GM12878 (cell line): ENCODE data around the gene GSG1. TPM values are rescaled to one million over a fixed set of nuclear protein-coding genes. Genes with fewer than 3 reads are reported as not detected.

Experiments used
- ATAC-seq: fragments of 200-7000 bp; cut with Tn5 transposase; 3 replicates; pipeline ENCODE4 v1.9.1; 2020; ENCODE audit warnings: mild to moderate bottlenecking, moderate library complexity
- BruUV-seq: library from RNA; stranded (reverse); fragments of 400-500 nt; replicated peaks from 2 replicates; lab custom pipeline; 2021; lab: Mats Ljungman, UMichigan
- CTCF ChIA-PET: fragments of 300-600 bp; sonication (Branson Sonifier 250); formaldehyde crosslinking; extraction: SDS; loops from one replicate; lab custom pipeline; 2021; ENCODE audit warnings: inconsistent platforms; lab: Yijun Ruan, JAX
- POLR2A ChIA-PET: fragments of 350-600 bp; formaldehyde crosslinking; extraction: SDS; loops from one replicate; lab custom pipeline; 2021; ENCODE audit warnings: inconsistent platforms; lab: Charles Lee
- RAD21 ChIA-PET: fragments of 300-600 bp; sonication (Branson Sonifier 250); formaldehyde crosslinking; loops from one replicate; lab custom pipeline; 2023; ENCODE audit warnings: antibody characterized with exemption; ENCODE audit not compliant: unreplicated experiment; lab: Charles Lee
- SMC1A ChIA-PET: fragments of 300-600 bp; sonication (Branson Sonifier 250); formaldehyde crosslinking; loops from one replicate; lab custom pipeline; 2023; ENCODE audit not compliant: unreplicated experiment, uncharacterized antibody; lab: Charles Lee
- DNase-seq: peaks from one replicate; pipeline ENCODE4 v3.0.0-alpha.2; 2011; ENCODE audit warnings: low read depth, low spot score
- FAIRE-seq: peaks from 3 replicates; lab custom pipeline; 2011; peaks lifted over from hg19 to GRCh38; lab: Jason Lieb, UNC
- H2AFZ ChIP-seq: 2 replicates; pipeline ENCODE4 v1.6.0; 2011; ENCODE audit warnings: low read depth, low read length, control low read depth; ENCODE audit not compliant: control insufficient read depth
- H3K27ac ChIP-seq: 2 replicates; pipeline ENCODE4 v1.5.1; 2011; ENCODE audit warnings: control low read depth; ENCODE audit not compliant: control insufficient read depth, insufficient read depth
- H3K27me3 ChIP-seq, 2 experiments: replicated peaks in 1 of 2; 2 replicates each; pipeline versions ENCODE4 v1.6.0 to v1.6.1; 2011; ENCODE audit warnings: low read length in 1 of 2; ENCODE audit not compliant: control insufficient read depth in 2 of 2, insufficient read depth in 2 of 2
- H3K36me3 ChIP-seq, 2 experiments: 2 replicates each; pipeline ENCODE4 v1.5.1; 2011; ENCODE audit warnings: low read length in 1 of 2; ENCODE audit not compliant: control insufficient read depth in 2 of 2, insufficient read depth in 2 of 2
- H3K4me1 ChIP-seq: 2 replicates; pipeline ENCODE4 v1.6.1; 2011; ENCODE audit warnings: mild to moderate bottlenecking, low read length, moderate library complexity, mixed read lengths; ENCODE audit not compliant: control insufficient read depth, insufficient read depth
- H3K4me2 ChIP-seq: 2 replicates; pipeline ENCODE4 v1.6.0; 2011; ENCODE audit warnings: control low read depth; ENCODE audit not compliant: control insufficient read depth, insufficient read depth
- H3K4me3 ChIP-seq: fragments of 200-600 bp; sonication (generic); 2 replicates; pipeline ENCODE4 v1.5.1; 2016
- H3K79me2 ChIP-seq: 2 replicates; pipeline ENCODE4 v1.6.0; 2011; ENCODE audit warnings: low read length; ENCODE audit not compliant: control insufficient read depth, insufficient read depth
- H3K9ac ChIP-seq: 2 replicates; pipeline ENCODE4 v1.8.0; 2011; ENCODE audit warnings: low read length, control low read depth, mixed read lengths; ENCODE audit not compliant: control insufficient read depth, insufficient read depth
- H3K9me3 ChIP-seq: replicated peaks from 3 replicates; pipeline ENCODE4 v1.5.1; 2011; ENCODE audit warnings: mild to moderate bottlenecking, low read length; ENCODE audit not compliant: control insufficient read depth, insufficient read depth
- H4K20me1 ChIP-seq: 2 replicates; pipeline ENCODE4 v1.6.0; 2011; ENCODE audit not compliant: control insufficient read depth, insufficient read depth
- BRCA1 ChIP-seq: IDR thresholded peaks from 2 replicates; pipeline ENCODE4 v1.6.1; 2011; ENCODE audit warnings: low read depth, low read length, improper control_type of control experiment
- IKZF1 ChIP-seq: fragments of 450-650 bp; conservative IDR thresholded peaks from 2 replicates; pipeline ENCODE4 v1.6.1; 2017; ENCODE audit warnings: antibody characterized with exemption, mild to moderate bottlenecking
- SMC3 ChIP-seq: IDR thresholded peaks from 2 replicates; pipeline ENCODE4 v1.6.1; 2011; ENCODE audit warnings: low read length, improper control_type of control experiment, borderline replicate concordance
- WGBS: methylation state at CpG from one replicate; pipeline ENCODE4 v1.1.6; 2016; ENCODE audit warnings: low lambda C conversion rate; ENCODE audit not compliant: insufficient replicate concordance, insufficient coverage; ENCODE audit errors: missing lambda C conversion rate; 5-methylcytosine and 5-hydroxymethylcytosine counted together
- in situ Hi-C: fragments of 300-500 bp; cut with MboI; formaldehyde crosslinking; loops from 9 replicates; pipeline ENCODE4 v1.14.3; 2018; ENCODE audit warnings: mixed read lengths
- intact Hi-C: fragments of 100-400 bp; cut with micrococcal nuclease; formaldehyde crosslinking; loops from one replicate; pipeline ENCODE4 v1.14.2; 2022; ENCODE audit not compliant: unreplicated experiment
- polyA plus RNA-seq, 11 experiments: library from polyadenylated mRNA; depleted of rRNA in 4 of 11; unstranded in 6 of 11; stranded (reverse) in 5 of 11; fragments of >200 nt; fragmentation: Nextera tagmentation in 4 of 11; fragmentation: Illumina TruSeq in 1 of 11; extraction: Ambion mirVana in 4 of 11; extraction: Trizol in 1 of 11; gene quantifications; 1 replicate in 1 of 11; 2 replicates in 10 of 11; pipeline versions ENCODE4 v1.2.1 to v1.2.3, GENCODE V29; 2011 to 2016; ENCODE audit warnings: inconsistent platforms in 2 of 11, missing spikeins in 2 of 11, low read depth in 1 of 11
- total RNA-seq, 4 experiments: library from RNA; depleted of rRNA in 3 of 4; stranded (reverse); fragments of >200 nt in 3 of 4; fragmentation: Illumina TruSeq in 1 of 4; extraction: Trizol in 1 of 4; gene quantifications; 2 replicates each; pipeline versions ENCODE4 v1.2.1 to v1.2.3, GENCODE V29; 2013 to 2021
- TF ChIP-seq, protein P1 (sequence below): fragments of 450-650 bp; IDR thresholded peaks from 2 replicates; pipeline ENCODE4 v1.6.1; 2018; ENCODE audit warnings: mild to moderate bottlenecking, low read depth, moderate library complexity; ENCODE audit not compliant: partially characterized antibody
- TF ChIP-seq, protein P2 (sequence below): IDR thresholded peaks from 2 replicates; pipeline ENCODE4 v1.6.1; 2011; ENCODE audit warnings: mild to moderate bottlenecking, low read depth, low read length, moderate library complexity; ENCODE audit not compliant: insufficient replicate concordance

Gene GSG1
- total and polyA plus RNA-seq, 10 of the 15 experiments (the other 5 are each of a cell fraction or from before 2014, with no cell fraction given): not detected

DNA sequence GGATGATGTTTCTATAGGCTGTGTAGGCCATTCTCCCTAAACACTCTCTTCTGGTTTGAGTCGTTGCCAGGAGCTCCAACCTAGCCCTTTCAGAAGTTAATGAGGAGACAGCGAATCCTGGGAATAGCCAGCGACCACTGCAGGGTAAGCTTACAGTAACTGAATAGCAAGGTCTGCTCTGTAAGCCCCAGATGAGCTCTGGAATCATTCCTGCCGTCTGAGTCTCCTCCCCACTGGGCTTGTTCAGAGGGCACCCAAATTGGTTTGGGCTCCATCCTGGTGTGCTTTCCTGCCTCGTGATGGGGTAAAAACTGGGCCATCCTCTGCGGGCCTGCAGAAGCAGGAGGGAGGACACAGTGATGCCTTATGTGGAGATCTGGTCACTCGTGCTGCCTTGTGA is 49.7 kb upstream of the GSG1 start (continued):
- TF ChIP-seq, protein P1, sequence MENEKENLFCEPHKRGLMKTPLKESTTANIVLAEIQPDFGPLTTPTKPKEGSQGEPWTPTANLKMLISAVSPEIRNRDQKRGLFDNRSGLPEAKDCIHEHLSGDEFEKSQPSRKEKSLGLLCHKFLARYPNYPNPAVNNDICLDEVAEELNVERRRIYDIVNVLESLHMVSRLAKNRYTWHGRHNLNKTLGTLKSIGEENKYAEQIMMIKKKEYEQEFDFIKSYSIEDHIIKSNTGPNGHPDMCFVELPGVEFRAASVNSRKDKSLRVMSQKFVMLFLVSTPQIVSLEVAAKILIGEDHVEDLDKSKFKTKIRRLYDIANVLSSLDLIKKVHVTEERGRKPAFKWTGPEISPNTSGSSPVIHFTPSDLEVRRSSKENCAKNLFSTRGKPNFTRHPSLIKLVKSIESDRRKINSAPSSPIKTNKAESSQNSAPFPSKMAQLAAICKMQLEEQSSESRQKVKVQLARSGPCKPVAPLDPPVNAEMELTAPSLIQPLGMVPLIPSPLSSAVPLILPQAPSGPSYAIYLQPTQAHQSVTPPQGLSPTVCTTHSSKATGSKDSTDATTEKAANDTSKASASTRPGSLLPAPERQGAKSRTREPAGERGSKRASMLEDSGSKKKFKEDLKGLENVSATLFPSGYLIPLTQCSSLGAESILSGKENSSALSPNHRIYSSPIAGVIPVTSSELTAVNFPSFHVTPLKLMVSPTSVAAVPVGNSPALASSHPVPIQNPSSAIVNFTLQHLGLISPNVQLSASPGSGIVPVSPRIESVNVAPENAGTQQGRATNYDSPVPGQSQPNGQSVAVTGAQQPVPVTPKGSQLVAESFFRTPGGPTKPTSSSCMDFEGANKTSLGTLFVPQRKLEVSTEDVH: no peak

GRCh38 chr12:13152756-13153155 is 49.3 kb upstream of the GSG1 start:
- 44% methylated on average over 6 of the region's 6 CpGs for WGBS
- SMC1A ChIA-PET: no interaction called here

More at GRCh38 chr12:13152756-13153155, 49.3 kb upstream of the GSG1 start:
- Histone ChIP-seq H3K4me2 (no peak overlapping the region), H4K20me1 (no peaks in the 10 kb centered on the region; the same call in 1 of the 2 replicates), H3K9ac (no peak overlapping the region), H3K36me3 (no peaks in the 10 kb centered on the region), H3K9me3 (no peaks in the 10 kb centered on the region), H2AFZ (no peak overlapping the region), H3K27me3 (peaks cover 3 to 7% of the 10 kb centered on the region in 2 experiments; a peak in 3 of 4 replicates), H3K4me1 (no peaks in the 10 kb centered on the region), H3K79me2 (no peaks in the 10 kb centered on the region), H3K4me3 (no peak overlapping the region), H3K27ac (no peak overlapping the region)
- intact Hi-C loops: no loop called here
- no TSS peak for BruUV-seq
- ATAC-seq: no peak
- in situ Hi-C loops: no loop called here
- no peak for FAIRE-seq
- RAD21 ChIA-PET: no interaction called here
- CTCF ChIA-PET: interaction anchor here (0.7 kb wide), 1 partner anchor 737 kb away, joined by 3 read pairs; no protein-coding TSS in a partner anchor
- POLR2A ChIA-PET: no interaction called here
- TF ChIP-seq IKZF1: no peak
- no peak for TF ChIP-seq BRCA1
- TF ChIP-seq SMC3: no peak
- TF ChIP-seq, protein P2, sequence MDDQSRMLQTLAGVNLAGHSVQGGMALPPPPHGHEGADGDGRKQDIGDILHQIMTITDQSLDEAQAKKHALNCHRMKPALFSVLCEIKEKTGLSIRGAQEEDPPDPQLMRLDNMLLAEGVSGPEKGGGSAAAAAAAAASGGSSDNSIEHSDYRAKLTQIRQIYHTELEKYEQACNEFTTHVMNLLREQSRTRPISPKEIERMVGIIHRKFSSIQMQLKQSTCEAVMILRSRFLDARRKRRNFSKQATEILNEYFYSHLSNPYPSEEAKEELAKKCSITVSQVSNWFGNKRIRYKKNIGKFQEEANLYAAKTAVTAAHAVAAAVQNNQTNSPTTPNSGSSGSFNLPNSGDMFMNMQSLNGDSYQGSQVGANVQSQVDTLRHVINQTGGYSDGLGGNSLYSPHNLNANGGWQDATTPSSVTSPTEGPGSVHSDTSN: no peak
- DNase-seq: no peak
